GM12872 (cell line): Measurements from ENCODE around the gene POLD1.

Experiments
- CTCF ChIP-seq: IDR thresholded peaks from 3 replicates; pipeline ENCODE4 v1.5.1; 2011; ENCODE audit warnings: low read depth, mild to moderate bottlenecking, low read length, moderate library complexity; ENCODE audit not compliant: insufficient read depth

Gene POLD1

GRCh38 chr19:50398675-50399367 lies 14.7 kb downstream of the POLD1 start:
- TF ChIP-seq CTCF = no peak

GRCh38 chr19:50399368-50399745 lies 15.2 kb downstream of the POLD1 start:
- TF ChIP-seq CTCF = no peak

- TF ChIP-seq CTCF = no peak
Measured at GRCh38 chr19:50401605-50402450, 17.7 kb downstream of the POLD1 start.

- TF ChIP-seq CTCF = no peak
Measured at GRCh38 chr19:50402544-50403301, 18.6 kb downstream of the POLD1 start.

- TF ChIP-seq CTCF = no peak
Measured at GRCh38 chr19:50406156-50406820, 22.1 kb downstream of the POLD1 start.

- TF ChIP-seq CTCF = no peak
Measured at GRCh38 chr19:50406829-50407228, 22.7 kb downstream of the POLD1 start.

DNA sequence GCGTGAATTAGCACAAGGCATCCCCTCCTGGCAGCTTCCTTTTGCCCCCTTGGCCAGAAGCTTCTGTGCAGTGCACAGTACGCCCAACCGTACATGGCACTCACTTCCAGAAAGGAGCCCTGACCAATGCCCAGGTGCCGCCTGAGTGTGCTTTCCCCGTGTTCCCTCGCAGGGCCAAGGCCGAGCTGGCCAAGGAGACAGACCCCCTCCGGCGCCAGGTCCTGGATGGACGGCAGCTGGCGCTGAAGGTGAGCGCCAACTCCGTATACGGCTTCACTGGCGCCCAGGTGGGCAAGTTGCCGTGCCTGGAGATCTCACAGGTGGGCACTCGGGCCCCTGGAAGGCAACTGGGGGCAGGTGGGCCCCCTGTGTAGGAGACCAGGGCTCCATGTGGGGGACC lies 25.2 kb downstream of the POLD1 start:
- no peak for TF ChIP-seq CTCF
